Caki2 (cell line): ENCODE data around the gene PNO1. TPM values are rescaled to one million over a fixed set of nuclear protein-coding genes. Genes with fewer than 3 reads are reported as not detected.
A peak's percentile ranks its signal among the peaks of the same experiment; 100 is the strongest.

Experiments
- DNase-seq: peaks from one replicate; pipeline ENCODE4 v3.0.0-alpha.2; 2015; ENCODE audit warnings: low read depth
- in situ Hi-C: cut with HindIII; loops from 2 replicates; pipeline ENCODE4 v1.10.0; 2016; ENCODE audit warnings: low sequenced_read_pairs, low pct_unique_long_range_greater_than_20kb, mixed read lengths
- total RNA-seq: library from RNA; depleted of rRNA; stranded (reverse); fragments of >200 nt; shearing (Covaris generic); gene quantifications from 2 replicates; pipeline ENCODE4 v1.2.3, GENCODE V29; 2014; ENCODE audit warnings: low replicate concordance; rRNA removed

PNO1 gene
- total RNA-seq, 1 experiment from 2014 or later: 30.9 TPM

- peak; percentile 43 for DNase-seq
- in situ Hi-C loops: no loop called here
Measured at GRCh38 chr2:68225119-68225632, 67.5 kb downstream of the PNO1 start.

Other genes starting within 250 kb of the PNO1 start
- 41.3 and 56.0 TPM in 2 replicates for gene C1D, start 94.9 kb upstream of the PNO1 start, total RNA-seq
- gene PPP3R1, start 94.6 kb downstream of the PNO1 start, total RNA-seq: 12.9 and 21.7 TPM in 2 replicates
- gene CNRIP1, start 162.1 kb downstream of the PNO1 start, total RNA-seq: 2.2 and 7.2 TPM in 2 replicates
- 1.2 and 4.3 TPM in 2 replicates for gene PLEK, start 207.4 kb downstream of the PNO1 start, total RNA-seq